GM19099 (cell line): ENCODE data around the gene SGCD.

Experiments
- POLR2A ChIP-seq: IDR thresholded peaks from 3 replicates; pipeline ENCODE4 v1.6.1; 2011; ENCODE audit warnings: low read depth; ENCODE audit not compliant: insufficient read length; ENCODE audit errors: extremely low read depth

The SGCD gene

GRCh38 chr5:156670615-156671014 is 343.7 kb downstream of the SGCD start:
- TF ChIP-seq POLR2A: no peak

- TF ChIP-seq POLR2A: no peak
Observed at GRCh38 chr5:156675395-156675794, 348.4 kb downstream of the SGCD start.

DNA sequence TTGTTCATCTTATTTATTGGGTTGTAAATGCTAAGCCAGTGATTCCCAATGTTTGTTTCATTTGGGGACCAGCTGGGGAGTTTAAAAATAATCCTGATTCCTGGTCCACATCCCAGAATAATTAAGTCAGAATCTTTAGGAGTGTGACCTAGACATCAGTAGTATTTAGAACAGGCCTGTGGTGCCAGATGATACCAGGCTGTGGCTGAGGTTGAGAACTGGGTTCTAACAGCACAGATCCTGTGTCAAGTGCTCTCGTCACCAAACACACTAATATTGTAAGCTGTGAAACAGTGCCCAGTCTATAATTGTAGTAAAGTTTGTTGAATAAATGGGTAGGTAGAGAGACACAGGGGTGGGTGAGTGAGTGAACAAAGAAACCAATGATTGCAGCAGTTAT is 351.0 kb downstream of the SGCD start:
- TF ChIP-seq POLR2A: no peak

DNA sequence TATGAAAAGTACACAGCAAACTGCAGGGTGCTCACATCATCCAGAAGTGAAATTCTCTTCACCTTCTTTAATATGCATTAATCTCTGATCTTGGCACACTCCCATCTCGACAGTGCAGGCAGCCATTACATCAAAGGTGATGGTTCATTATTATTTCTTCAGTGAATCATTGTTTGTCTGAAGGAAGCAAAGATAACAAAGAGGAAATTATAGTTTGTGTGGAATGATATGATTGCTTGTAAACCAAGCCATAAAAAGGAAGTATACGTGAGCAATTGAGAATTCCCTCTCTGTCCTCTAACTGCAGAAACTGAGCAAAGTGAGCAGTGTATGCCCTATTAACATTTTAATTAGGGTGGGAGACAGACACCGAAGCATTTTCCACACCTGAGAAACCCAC is 351.5 kb downstream of the SGCD start:
- no peak for TF ChIP-seq POLR2A

- no peak for TF ChIP-seq POLR2A
Observed at GRCh38 chr5:156680831-156681230, 353.9 kb downstream of the SGCD start.

DNA sequence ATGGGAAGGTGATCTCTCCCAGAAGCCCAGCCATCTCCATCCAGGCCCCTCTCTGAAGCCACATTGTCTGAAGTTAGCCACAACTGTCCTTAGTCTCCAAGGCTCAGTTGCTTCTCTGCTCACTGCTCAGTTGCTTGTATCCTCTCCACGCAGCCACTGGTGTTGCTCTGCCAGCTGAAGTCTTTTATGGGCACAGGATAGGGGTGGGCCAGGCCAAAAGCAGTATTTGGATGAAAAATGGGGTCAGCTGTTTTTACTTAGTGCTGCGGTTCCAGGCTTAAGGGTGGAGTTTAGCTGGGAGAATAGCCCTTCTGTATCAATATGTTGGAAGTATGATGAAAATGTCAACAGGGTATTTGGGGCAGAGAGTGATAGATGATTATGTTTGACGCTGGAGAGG is 354.3 kb downstream of the SGCD start:
- TF ChIP-seq POLR2A: no peak

DNA sequence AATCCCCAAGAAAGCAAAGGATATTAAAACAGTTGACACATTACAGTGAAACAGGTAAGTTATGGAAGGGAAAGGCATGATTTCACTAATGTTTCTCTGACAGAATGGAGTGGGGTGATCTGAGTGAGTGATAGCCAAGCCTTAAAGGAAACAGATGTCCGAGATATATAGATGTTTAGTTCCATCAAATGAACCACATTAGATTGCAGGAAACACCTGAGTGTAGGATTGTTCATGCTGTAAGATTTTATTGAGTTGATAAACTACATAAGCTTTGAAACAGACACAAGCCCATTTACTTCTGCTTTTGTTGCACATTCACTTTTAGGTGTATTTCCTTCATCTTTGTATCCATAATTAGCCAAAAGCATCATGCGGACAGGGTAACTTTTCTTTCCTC is 356.0 kb downstream of the SGCD start:
- no peak for TF ChIP-seq POLR2A

GRCh38 chr5:156683509-156683908 is 356.5 kb downstream of the SGCD start:
- no peak for TF ChIP-seq POLR2A

GRCh38 chr5:156684216-156684615 is 357.3 kb downstream of the SGCD start:
- TF ChIP-seq POLR2A: no peak

DNA sequence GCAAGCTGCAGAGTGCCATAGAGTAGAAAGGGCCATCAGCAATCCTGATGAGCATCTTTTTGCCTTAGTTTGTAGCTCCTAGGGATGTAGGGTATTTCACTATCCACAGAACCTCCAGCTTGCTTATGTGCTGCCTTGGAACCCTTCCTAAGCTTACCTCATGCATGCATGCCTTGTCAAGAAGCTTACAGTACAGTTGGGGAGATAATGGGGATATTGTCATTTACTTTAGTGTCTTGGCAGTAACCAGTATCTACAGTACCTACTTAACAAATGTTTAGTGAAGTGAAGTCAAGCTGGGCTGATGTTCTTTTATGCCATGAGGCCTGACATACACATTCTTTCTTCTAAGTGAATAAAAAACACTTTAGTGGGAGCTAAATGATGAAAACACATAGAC is 358.5 kb downstream of the SGCD start:
- TF ChIP-seq POLR2A: no peak

DNA sequence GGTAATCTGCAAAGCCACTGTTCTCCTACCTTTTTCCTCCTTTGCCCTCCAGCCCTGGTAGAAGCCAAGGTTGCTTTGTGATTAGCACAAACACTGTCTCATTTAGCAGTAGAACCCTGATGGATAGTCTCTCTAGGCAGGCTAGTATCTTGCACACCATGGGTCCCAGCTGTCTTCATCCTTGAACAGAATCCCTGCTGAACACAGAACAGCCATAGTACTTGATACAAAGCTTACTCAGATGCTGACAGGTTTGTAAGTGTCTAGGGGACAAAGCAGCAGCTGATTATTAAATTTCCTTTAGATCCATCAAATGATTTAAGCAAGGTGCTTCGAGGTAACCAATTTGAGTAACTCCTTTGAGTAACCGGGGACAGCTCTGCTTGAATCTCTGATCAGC is 359.4 kb downstream of the SGCD start:
- no peak for TF ChIP-seq POLR2A

DNA sequence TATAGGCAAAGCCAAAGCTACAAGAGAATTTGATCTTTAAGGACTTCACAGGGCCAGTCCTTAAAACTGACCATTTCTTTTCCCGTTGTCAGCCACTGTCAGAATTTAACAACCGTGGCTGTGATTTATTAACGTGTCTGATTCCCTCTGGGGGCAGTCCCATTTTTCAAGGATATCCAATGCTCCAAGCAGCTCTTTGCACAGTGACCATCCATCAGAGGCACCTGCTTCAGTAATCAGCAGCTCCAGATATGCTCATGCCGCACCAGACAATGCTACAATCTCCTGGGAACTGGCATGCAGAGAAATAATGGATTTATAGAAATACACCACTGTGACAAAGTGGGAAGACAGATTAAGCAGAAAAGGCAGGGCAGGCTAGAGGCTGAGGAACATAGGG is 359.8 kb downstream of the SGCD start:
- TF ChIP-seq POLR2A: no peak

DNA sequence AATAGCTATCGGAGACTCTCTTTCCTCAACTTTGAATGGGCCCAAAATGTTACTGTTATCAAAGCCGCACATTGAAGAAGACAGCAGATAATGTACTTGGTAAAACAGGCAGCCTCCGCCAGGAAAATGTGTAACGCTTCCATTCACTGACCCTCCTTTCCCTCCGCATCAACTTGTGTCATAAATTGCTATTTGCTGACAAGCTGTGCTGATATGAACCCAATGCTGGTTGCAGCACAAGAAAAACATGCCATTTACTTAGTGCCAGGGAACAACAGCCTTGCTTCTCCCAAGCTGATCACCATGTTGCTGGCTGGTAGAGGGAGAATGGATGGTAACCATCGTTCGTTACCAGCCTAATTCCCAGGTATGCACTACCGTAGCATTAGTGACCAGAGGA is 360.6 kb downstream of the SGCD start:
- TF ChIP-seq POLR2A: no peak

- TF ChIP-seq POLR2A: no peak
Observed at GRCh38 chr5:156691572-156691971, 364.6 kb downstream of the SGCD start.

GRCh38 chr5:156693113-156693512 is 366.1 kb downstream of the SGCD start:
- no peak for TF ChIP-seq POLR2A

- no peak for TF ChIP-seq POLR2A
Observed at GRCh38 chr5:156694598-156694997, 367.6 kb downstream of the SGCD start.

DNA sequence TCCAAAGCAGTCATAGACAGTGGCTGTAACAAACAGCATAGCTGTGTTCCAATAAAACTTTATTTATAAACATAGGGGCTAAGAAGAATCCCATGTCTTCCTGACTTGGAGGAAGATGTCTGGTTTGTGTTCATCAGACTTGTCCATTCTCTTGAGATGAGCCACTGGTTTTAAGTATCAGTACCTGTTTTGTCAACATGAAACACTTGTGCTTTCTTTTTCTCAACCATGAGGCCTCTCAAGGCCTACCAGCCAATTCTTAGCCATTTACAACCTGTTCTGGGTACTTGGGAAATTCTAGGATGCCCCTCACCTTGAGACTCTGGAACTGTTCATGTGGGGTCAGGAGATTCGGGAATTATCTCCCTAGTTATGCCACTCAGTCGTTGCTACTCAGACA is 368.8 kb downstream of the SGCD start:
- no peak for TF ChIP-seq POLR2A

DNA sequence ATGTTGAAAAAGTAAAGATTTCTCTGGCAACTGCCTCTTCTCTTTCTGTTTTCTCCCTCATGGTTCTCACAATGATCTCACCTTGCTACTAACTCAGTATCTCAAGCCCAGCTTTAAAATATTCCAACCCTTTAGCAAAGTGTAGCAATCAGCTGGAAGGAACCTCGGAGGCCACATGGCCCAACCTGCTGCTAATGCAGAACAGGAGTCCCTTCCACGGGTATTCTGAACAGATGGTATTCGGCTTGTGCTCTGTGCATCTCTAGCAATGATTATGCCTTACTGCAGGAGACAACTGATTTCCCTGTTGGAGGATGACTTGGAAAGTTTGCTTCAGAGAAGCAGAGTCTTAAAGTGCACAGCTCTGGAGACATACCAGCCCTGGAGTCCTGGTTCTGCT is 371.4 kb downstream of the SGCD start:
- TF ChIP-seq POLR2A: no peak
